CD4-positive, alpha-beta T cell treated with Interleukin-10 for 1 hour (primary cell): ENCODE data around the gene ROR2.
A peak's percentile ranks its signal among the peaks of the same experiment; 100 is the strongest.

ENCODE experiments used
- DNase-seq: peaks from one replicate; pipeline ENCODE4 v3.0.0-alpha.2; 2020

The ROR2 gene

DNA sequence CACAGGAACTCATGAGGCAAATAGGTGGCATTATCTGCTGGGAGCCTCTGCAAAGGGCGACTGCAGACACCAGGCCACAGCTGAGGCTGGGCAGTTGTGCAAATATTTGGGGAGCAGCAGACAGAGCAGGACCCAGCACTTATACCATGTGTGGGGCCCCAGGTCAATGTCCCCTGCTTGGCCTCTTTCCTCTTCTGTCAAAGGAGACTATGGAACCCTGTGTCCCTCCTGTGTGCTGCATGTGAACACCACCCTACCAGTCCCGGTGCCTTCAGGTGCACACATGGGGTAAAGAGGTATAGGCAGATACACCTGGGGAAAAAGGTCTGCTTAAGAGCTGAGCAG is 50.8 kb downstream of the ROR2 start:
- DNase-seq = no peak

DNA sequence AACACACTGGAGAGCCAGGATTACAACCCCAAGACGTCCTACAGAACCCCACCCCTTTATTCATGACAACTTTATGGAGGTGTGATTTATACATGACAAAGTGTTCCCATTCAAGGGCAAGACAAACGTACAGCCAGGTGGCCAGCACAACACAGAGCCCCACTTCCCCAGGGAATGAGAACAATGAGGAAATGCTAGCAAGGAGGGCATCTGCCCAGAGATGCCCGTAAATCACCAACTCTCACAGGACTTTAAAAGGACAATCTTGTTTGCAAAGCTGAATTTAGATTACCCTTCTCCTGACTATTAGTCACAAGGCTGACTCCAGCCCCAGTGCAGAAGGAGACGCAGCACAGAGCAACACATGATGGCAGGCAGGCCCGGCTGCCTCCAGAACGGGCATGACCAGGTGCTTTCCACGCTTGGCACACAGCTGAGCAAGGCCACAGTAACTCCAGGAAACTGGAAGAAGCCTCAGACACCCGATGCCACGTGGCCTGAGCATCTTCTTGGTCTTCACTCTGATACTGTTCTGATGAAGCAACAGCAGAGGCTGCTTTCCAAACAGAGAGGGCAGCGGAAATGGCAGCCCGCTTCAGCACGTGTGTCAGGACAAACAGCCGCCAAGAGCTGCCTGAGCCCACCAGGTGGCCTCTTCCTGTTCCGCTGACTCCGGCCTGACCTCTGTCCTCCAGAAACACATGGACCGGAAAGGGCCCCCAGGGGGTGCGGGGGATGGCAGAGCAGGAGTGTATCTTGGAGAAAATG is 51.4 kb downstream of the ROR2 start:
- no peak for DNase-seq

- DNase-seq = no peak
These were observed 52.8 kb downstream of the ROR2 start for GRCh38 chr9:91897201-91897600.

DNA sequence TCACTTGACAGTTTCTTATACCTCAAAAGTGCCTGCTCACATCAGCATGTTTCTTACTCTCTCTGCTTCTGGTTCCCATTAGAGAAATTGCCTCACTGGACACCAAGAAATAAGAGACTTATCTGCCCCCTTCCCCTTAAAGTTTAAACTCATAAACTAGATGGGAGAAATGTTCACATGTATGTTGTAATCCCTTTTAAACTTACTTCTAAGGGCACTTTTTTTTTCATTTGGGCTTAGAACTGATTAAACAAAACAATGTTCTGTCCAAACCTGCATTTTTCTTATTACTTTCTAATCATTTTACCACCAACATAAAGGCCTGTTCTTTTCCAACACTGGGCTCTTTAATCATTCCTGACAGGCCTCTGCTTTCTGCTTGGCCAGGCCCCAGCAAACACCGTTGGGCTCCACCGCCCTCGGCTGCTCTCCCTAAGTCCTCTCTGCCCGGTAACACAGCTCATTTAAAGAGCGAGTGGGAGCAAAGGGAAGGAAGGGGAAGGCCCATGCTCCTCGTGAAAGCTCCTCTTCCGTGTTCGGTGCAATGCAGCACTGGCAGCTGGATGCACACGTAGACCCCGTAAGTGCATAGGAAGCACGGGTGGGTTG is 53.4 kb downstream of the ROR2 start:
- no peak for DNase-seq

GRCh38 chr9:91896097-91896496 is 53.9 kb downstream of the ROR2 start:
- no peak for DNase-seq

DNA sequence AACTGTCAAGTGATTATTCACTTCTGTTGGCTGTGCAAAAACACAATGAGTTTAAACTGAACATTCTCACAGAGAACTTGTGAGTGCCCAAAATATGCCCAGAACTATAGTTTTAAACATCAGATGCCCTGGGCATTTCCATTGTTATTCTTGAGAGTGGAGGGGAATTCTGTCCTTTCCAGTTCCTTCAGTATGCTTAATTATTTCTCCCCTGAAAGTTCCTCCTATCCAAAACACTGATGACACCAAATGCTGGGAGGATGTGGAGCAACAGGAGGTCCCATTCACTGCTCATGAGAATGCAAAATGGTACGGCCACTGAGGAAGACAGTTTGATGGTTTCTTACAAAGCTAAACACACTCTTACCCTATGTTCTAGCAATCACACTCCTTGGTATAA is 55.5 kb downstream of the ROR2 start:
- DNase-seq = no peak

- DNase-seq = no peak
These were observed 56.0 kb downstream of the ROR2 start for GRCh38 chr9:91894023-91894422.

DNA sequence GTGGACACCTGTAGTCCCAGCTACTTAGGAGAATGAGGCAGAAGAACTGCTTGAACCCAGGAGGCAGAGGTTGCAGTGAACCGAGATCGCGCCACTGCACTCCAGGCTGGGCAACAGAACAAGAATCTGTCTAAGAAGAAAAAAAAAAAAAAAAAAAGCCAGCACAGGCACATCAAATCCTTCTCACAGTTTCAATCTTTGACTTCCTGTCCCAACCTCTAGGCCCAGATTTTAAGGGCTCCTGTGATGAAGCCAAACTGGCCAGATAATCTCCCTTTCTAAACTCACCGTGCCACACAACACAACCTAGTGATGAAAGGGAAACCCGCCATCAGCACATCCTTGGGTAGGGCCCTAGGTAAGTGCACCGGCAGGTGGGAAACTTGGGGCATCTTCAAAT is 58.1 kb downstream of the ROR2 start:
- DNase-seq = no peak

DNA sequence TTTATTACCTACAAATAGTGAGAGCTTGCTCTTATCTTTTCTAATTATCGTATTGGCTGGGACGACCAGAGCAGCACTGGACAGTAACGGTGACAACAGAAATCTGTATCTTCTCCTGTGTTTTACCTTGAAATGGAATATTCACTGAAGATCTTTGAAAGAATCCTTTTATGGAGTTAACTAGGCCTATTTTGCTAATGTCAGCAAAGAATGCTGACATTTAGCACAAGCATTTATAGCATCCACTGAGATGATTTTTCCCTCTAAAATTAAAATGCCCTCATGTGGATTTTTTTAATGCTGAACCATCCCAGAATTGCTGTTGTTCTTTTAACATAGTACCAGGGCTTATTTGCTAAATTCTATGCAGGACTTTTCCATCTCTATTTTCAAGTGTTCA is 59.4 kb downstream of the ROR2 start:
- DNase-seq = no peak

GRCh38 chr9:91889161-91889911 is 60.7 kb downstream of the ROR2 start:
- no peak for DNase-seq

- no peak for DNase-seq
These were observed 63.5 kb downstream of the ROR2 start for GRCh38 chr9:91886414-91887076.

DNA sequence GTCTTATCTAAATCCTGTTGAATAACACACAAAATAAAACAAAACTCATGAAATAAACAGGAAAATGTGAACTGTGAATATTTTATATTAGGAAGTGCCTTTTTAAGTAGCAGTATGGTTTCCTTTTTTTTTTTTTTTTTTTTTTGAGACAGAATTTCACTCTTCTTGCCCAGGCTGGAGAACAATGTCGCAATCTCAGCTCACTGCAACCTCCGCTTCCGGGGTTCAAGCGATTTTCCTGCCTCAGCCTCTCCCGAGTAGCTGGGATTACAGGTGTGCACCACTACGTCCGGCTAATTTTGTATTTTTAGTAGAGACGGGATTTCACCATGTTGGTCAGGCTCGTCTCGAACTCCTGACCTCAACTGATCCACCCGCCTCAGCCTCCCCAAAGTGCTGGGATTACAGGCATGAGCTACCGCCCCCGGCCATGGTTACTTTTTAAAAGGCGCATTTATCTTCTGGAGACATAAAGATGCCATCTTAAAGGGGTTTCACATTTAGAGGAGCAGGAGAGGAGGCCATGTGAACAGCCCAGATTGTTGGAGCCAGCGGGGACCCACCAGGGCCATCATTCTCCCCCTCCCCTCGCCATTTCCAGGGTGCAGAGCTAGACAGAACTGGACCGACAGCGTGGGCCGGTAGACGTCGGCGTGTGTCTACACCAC is 64.1 kb downstream of the ROR2 start:
- no peak for DNase-seq

- DNase-seq = no peak
These were observed 65.0 kb downstream of the ROR2 start for GRCh38 chr9:91884696-91885687.

DNA sequence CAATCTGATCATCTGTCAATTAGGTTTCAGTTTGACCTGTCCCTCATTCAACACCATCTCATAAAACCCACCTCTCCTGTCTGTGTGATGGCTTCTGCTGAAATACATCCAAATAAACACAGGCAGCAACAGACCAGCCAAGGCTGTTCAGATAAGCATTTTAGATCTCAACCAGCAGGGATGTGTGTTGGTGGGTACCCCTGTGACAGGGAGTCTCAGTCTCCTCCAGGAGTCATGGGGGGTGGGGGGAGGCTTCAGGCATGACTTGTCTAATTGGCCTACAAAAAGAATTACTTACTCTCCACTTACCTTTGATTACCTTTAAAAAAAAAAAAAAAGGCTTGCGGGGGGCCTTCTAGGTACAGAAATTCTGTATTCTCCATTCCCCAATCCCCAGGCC is 65.9 kb downstream of the ROR2 start:
- DNase-seq = no peak

- no peak for DNase-seq
These were observed 66.5 kb downstream of the ROR2 start for GRCh38 chr9:91883503-91883902.

GRCh38 chr9:91882627-91883026 is 67.4 kb downstream of the ROR2 start:
- DNase-seq = peak; percentile 2

GRCh38 chr9:91880378-91880972 is 69.6 kb downstream of the ROR2 start:
- no peak for DNase-seq

DNA sequence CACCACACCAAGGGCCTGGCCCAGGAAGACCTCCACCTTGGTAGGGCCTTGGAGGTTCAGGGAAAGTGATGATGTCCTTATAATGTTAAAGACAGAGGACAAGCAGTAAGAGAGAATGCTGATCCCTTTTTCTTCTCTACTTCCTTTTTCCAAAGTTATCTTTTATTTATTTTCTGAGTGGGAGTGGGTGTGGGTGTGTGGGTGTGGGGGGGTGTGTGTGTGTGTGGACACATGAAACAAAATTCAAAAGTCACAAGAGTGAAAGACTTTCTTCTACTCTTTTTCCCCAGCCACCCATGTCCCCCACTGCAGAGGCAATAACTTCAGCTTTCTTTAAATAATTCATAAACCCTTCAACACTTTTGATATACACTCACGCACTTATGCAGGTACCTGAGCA is 70.8 kb downstream of the ROR2 start:
- DNase-seq = no peak

- no peak for DNase-seq
These were observed 76.4 kb downstream of the ROR2 start for GRCh38 chr9:91873637-91874051.

- DNase-seq = no peak
These were observed 81.2 kb downstream of the ROR2 start for GRCh38 chr9:91868732-91869391.

GRCh38 chr9:91867740-91868139 is 82.3 kb downstream of the ROR2 start:
- no peak for DNase-seq
